ENCODE data around the gene PTOV1. TPM values are rescaled to one million over a fixed set of nuclear protein-coding genes. Genes with fewer than 3 reads are reported as not detected.

The PTOV1 gene
- total and polyA plus RNA-seq, 2 of the 8 experiments (the other 6 are each of a cell fraction or from before 2014, with no cell fraction given): 147 to 251 TPM

- H2AK5ac ChIP-seq (ENCODE audit: low read depth, low read length): no peak overlapping the region
- no peak overlapping the region for H4K8ac ChIP-seq (ENCODE audit: extremely low read depth, insufficient read depth, low read length)
- no peak overlapping the region for H3K4me3 ChIP-seq (ENCODE audit: extremely low read depth in 1 of 4, insufficient read depth in 2 of 4, low read depth in 3 of 4, low read length in 4 of 4)
- no peak overlapping the region for H3K9ac ChIP-seq (replicated peaks in 1 of 4; ENCODE audit: extremely low read depth in 1 of 4, low read depth in 3 of 4, low read length in 3 of 4)
- H3K79me2 ChIP-seq (ENCODE audit: control insufficient read depth in 1 of 2, insufficient read depth in 2 of 2, low read length in 2 of 2): no peaks in the 10 kb centered on the region
- H2BK5ac ChIP-seq (ENCODE audit: low read depth, low read length): no peak overlapping the region
- ChIA-PET CTCF (ENCODE audit: partially characterized antibody) (interaction anchor here (0.8 to 1.0 kb wide), 4 partner anchors 8 to 152 kb away, joined by 3 to 4 read pairs (median 3); no protein-coding TSS in a partner anchor), POLR2A (ENCODE audit: partially characterized antibody) (interaction anchor here (0.9 to 2.3 kb wide), 7 partner anchors 8 to 24 kb away, joined by 4 to 10 read pairs (median 5); no protein-coding TSS in a partner anchor)
- H3K27me3 ChIP-seq (replicated peaks in 1 of 4; ENCODE audit: control insufficient read depth in 3 of 4, extremely low read depth in 1 of 4, insufficient read depth in 3 of 4, low read length in 3 of 4): no peaks in the 10 kb centered on the region
- H3K4ac ChIP-seq (replicated peaks; ENCODE audit: insufficient read length, low read depth, low read length): no peak overlapping the region
- no peak overlapping the region for H3K14ac ChIP-seq (ENCODE audit: insufficient read length)
- no peak overlapping the region for H3K18ac ChIP-seq (ENCODE audit: extremely low read depth, low read length)
- no peak overlapping the region for H4K91ac ChIP-seq (replicated peaks; ENCODE audit: insufficient read length, low read length)
- H3K4me1 ChIP-seq (replicated peaks in 1 of 4; ENCODE audit: control insufficient read depth in 3 of 4, insufficient read depth in 4 of 4, low read length in 3 of 4): no peaks in the 10 kb centered on the region
- H3K56ac ChIP-seq (replicated peaks; ENCODE audit: insufficient read length, low read depth, low read length): no peak overlapping the region
- H3K23me2 ChIP-seq (ENCODE audit: low read depth, low read length): no peaks in the 10 kb centered on the region
- H3K36me3 ChIP-seq (ENCODE audit: control insufficient read depth in 2 of 4, insufficient read depth in 4 of 4, low read length in 3 of 4): peaks cover 14 to 42% (median 32%) of the 10 kb centered on the region in 4 experiments; a peak in 6 of 8 replicates
- H2BK120ac ChIP-seq (replicated peaks; ENCODE audit: low read depth, low read length): no peak overlapping the region
- DNase-seq (ENCODE audit: low read depth in 1 of 2, low spot score in 2 of 2) (no peak), FAIRE-seq (no peak)
- TF ChIP-seq SIRT6 (IDR thresholded peaks at IDR 0.05; ENCODE audit: low read length) (no peak), CBX5 (IDR thresholded peaks at IDR 0.05; ENCODE audit: low read depth, low read length) (no peak), YY1 (IDR thresholded peaks at IDR 0.05; ENCODE audit: low read depth, low read length) (no peak), SRF (IDR thresholded peaks at IDR 0.05; ENCODE audit: low read depth, low read length) (no peak), ZNF274 (IDR thresholded peaks at IDR 0.05; ENCODE audit: borderline replicate concordance, extremely low read depth, low read length) (no peak), JUN (IDR thresholded peaks at IDR 0.05; ENCODE audit: low read depth, low read length) (no peak), KDM1A (IDR thresholded peaks at IDR 0.05; ENCODE audit: borderline replicate concordance, low read length) (no peak), SIX5 (IDR thresholded peaks at IDR 0.05; ENCODE audit: low read depth, low read length) (no peak), PHF8 (conservative IDR thresholded peaks at IDR 0.05; ENCODE audit: low read depth, low read length) (no peak), POLR2A (IDR thresholded peaks at IDR 0.05; ENCODE audit: control extremely low read depth in 1 of 2, low read depth in 2 of 2, low read length in 2 of 2) (no peak), JUND (IDR thresholded peaks at IDR 0.05; ENCODE audit: low read length) (no peak), SAP30 (IDR thresholded peaks at IDR 0.05; ENCODE audit: insufficient read depth, insufficient replicate concordance, low read length) (no peak), NRF1 (IDR thresholded peaks at IDR 0.05; ENCODE audit: low read depth, low read length) (no peak)
- H3K9me3 ChIP-seq (ENCODE audit: insufficient read depth in 2 of 2, low read depth in 1 of 2, low read length in 1 of 2): no peaks in the 10 kb centered on the region
- WGBS, 2 experiments (ENCODE audit: extremely low coverage in 1 of 2, insufficient coverage in 1 of 2, insufficient read length in 1 of 2, insufficient replicate concordance in 2 of 2, low coverage in 1 of 2, low lambda C conversion rate in 2 of 2, missing lambda C conversion rate in 1 of 2): 96% methylated on average over 15 of the region's 20 CpGs; no CpG with 5 or more reads in 1 of the 2 experiments
- no peak overlapping the region for H3K23ac ChIP-seq (ENCODE audit: insufficient read length)
- no peak overlapping the region for H3K4me2 ChIP-seq (ENCODE audit: insufficient read depth in 1 of 2, low read depth in 2 of 2, low read length in 2 of 2)
- H2AFZ ChIP-seq (ENCODE audit: low read length): no peak overlapping the region
- H2BK20ac ChIP-seq (ENCODE audit: low read length): no peak overlapping the region
- H2BK12ac ChIP-seq (ENCODE audit: low read depth, low read length): no peak overlapping the region
- peaks cover 1 to 5% of the 10 kb centered on the region in 2 experiments for H4K20me1 ChIP-seq (replicated peaks in 1 of 2; ENCODE audit: control insufficient read depth in 1 of 2, insufficient read depth in 2 of 2, low read length in 2 of 2)
- no peak overlapping the region for H4K5ac ChIP-seq (ENCODE audit: insufficient read length, low read depth, low read length)
- H3K27ac ChIP-seq (ENCODE audit: low read depth, low read length): no peak overlapping the region
- H2BK15ac ChIP-seq (ENCODE audit: low read length): no peak overlapping the region
- H3K79me1 ChIP-seq (ENCODE audit: low read depth, low read length): no peaks in the 10 kb centered on the region
Observed at GRCh38 chr19:49836176-49837008, 14.6 kb upstream of the PTOV1 start.

Measured in H1 (cell line).